Measurements from ENCODE around the gene TIFAB.

TIFAB gene

GRCh38 chr5:135457424-135458071 is 5.4 kb upstream of the TIFAB start:
- POLR2A ChIA-PET, result no interaction called here
- TF ChIP-seq ZNF2 (tag by site-specific recombination; IDR thresholded peaks at IDR 0.05) (peak; percentile 37; the same call in 1 of the 2 replicates), ZSCAN30 (tag by site-specific recombination; IDR thresholded peaks at IDR 0.05) (peak; percentile 64; the same call in 1 of the 2 replicates), ZBTB17 (tag by site-specific recombination; IDR thresholded peaks at IDR 0.05) (peak; percentile 66), ZNF660 (tag by site-specific recombination; IDR thresholded peaks at IDR 0.05) (0 out of 2 replicates have a peak, but pooled peaks have one; percentile 13), ZBTB48 (tag by site-specific recombination; IDR thresholded peaks at IDR 0.05) (no peak), ZNF324 (tag by site-specific recombination; IDR thresholded peaks at IDR 0.05) (0 out of 2 replicates have a peak, but pooled peaks have one; percentile 26), ZNF654 (tag by site-specific recombination; IDR thresholded peaks at IDR 0.05; ENCODE audit: low read depth) (peak; percentile 49), ZNF138 (tag by site-specific recombination; IDR thresholded peaks at IDR 0.05; ENCODE audit: borderline replicate concordance) (no peak)
- TF ChIP-seq, protein P1, sequence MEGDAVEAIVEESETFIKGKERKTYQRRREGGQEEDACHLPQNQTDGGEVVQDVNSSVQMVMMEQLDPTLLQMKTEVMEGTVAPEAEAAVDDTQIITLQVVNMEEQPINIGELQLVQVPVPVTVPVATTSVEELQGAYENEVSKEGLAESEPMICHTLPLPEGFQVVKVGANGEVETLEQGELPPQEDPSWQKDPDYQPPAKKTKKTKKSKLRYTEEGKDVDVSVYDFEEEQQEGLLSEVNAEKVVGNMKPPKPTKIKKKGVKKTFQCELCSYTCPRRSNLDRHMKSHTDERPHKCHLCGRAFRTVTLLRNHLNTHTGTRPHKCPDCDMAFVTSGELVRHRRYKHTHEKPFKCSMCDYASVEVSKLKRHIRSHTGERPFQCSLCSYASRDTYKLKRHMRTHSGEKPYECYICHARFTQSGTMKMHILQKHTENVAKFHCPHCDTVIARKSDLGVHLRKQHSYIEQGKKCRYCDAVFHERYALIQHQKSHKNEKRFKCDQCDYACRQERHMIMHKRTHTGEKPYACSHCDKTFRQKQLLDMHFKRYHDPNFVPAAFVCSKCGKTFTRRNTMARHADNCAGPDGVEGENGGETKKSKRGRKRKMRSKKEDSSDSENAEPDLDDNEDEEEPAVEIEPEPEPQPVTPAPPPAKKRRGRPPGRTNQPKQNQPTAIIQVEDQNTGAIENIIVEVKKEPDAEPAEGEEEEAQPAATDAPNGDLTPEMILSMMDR (tag by site-specific recombination; IDR thresholded peaks at IDR 0.05), result peak; percentile 75
- Histone ChIP-seq H3K27ac (ENCODE audit: extremely low read depth, low read depth, low read length) (no peak overlapping the region), H3K36me3 (ENCODE audit: control insufficient read depth in 2 of 2, insufficient read depth in 1 of 2, low read length in 2 of 2) (no peaks in the 10 kb centered on the region), H3K9me3 (ENCODE audit: control insufficient read depth, insufficient read depth, low read depth, low read length) (no peaks in the 10 kb centered on the region), H3K4me3 (ENCODE audit: low read depth, low read length) (no peak overlapping the region), H3K4me1 (ENCODE audit: control insufficient read depth, insufficient read depth, low read length) (no peaks in the 10 kb centered on the region)
- CTCF ChIA-PET, result interaction anchor here (0.6 to 14.5 kb wide), 59 partner anchors 9 to 1316 kb away, joined by 3 to 853 read pairs (median 4); partner anchors contain the start of genes DCANP1, MACROH2A1 and SLC25A48

DNA sequence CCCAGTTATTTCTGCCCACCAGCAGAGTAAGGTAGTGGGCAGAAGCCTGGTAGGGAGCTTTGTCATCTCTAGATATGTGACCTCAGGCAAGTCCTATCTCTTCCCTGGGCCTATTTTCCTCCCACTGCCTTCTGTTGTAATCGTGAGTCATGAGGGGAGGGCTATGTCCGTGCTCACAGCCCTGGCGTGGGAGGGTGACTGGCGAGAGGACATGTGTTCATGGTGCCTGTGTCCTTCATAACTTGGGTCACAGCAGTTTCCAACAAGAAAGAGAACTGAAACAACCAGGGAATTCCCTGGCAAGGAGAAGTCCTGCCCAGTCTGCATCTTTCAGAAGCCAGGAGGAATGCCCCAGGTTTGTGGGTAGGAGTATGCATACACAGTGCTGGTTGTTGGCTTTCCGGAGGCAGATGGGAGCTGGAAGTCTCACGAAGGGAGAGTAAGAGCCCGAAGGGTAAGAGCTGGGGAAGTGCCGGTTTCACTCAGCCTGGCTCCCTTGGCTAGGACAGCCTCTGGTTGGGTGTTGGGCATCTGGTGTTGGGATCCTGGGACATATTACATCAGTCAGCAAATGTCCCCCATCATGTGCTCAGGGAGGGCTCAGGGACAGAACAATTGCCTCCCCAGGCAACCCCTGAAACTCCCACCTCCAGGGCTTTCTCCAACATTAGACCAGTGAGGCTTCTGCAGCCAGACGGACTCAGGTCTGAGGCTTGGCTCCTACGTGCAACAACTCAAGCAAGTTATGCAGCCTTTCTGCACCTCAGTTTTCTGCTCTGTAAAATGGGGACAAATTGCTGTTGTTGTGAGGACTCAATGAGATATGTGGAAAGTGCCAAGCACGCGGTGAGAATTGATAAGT is 4.3 kb upstream of the TIFAB start:
- Histone ChIP-seq H3K4me1 (ENCODE audit: control insufficient read depth, insufficient read depth, low read length) (no peaks in the 10 kb centered on the region), H3K27ac (ENCODE audit: extremely low read depth, low read depth, low read length) (no peak overlapping the region), H3K4me3 (ENCODE audit: low read depth, low read length) (no peak overlapping the region), H3K9me3 (ENCODE audit: control insufficient read depth, insufficient read depth, low read depth, low read length) (no peaks in the 10 kb centered on the region), H3K36me3 (ENCODE audit: control insufficient read depth in 2 of 2, insufficient read depth in 1 of 2, low read length in 2 of 2) (no peaks in the 10 kb centered on the region)
- ChIA-PET CTCF (interaction anchor here (0.5 to 14.5 kb wide), 25 partner anchors 9 to 378 kb away, joined by 3 to 853 read pairs (median 8); partner anchors contain the start of genes DCANP1 and SLC25A48), POLR2A (no interaction called here)
- TF ChIP-seq ZNF211 (tag by site-specific recombination; IDR thresholded peaks at IDR 0.05; ENCODE audit: low read depth) (no peak), ZNF362 (tag by site-specific recombination; IDR thresholded peaks at IDR 0.05) (no peak), ZNF239 (tag by site-specific recombination; IDR thresholded peaks at IDR 0.05) (no peak), ZNF114 (tag by site-specific recombination; IDR thresholded peaks at IDR 0.05) (no peak), MYNN (tag by site-specific recombination; IDR thresholded peaks at IDR 0.05; ENCODE audit: borderline replicate concordance) (no peak), ZNF311 (tag by site-specific recombination; IDR thresholded peaks at IDR 0.05; ENCODE audit: borderline replicate concordance) (no peak), RBAK (tag by site-specific recombination; IDR thresholded peaks at IDR 0.05) (no peak), ZNF394 (tag by site-specific recombination; IDR thresholded peaks at IDR 0.05; ENCODE audit: borderline replicate concordance) (no peak), EGR2 (tag by site-specific recombination; IDR thresholded peaks at IDR 0.05; ENCODE audit: low read depth) (peak; percentile 96), ZNF292 (tag by site-specific recombination; IDR thresholded peaks at IDR 0.05; ENCODE audit: borderline replicate concordance, low read depth) (no peak), HOXA7 (CRISPR knock-in tag; IDR thresholded peaks at IDR 0.05; ENCODE audit: borderline replicate concordance) (no peak), ZNF624 (tag by site-specific recombination; IDR thresholded peaks at IDR 0.05) (no peak)
- TF ChIP-seq, protein P2, sequence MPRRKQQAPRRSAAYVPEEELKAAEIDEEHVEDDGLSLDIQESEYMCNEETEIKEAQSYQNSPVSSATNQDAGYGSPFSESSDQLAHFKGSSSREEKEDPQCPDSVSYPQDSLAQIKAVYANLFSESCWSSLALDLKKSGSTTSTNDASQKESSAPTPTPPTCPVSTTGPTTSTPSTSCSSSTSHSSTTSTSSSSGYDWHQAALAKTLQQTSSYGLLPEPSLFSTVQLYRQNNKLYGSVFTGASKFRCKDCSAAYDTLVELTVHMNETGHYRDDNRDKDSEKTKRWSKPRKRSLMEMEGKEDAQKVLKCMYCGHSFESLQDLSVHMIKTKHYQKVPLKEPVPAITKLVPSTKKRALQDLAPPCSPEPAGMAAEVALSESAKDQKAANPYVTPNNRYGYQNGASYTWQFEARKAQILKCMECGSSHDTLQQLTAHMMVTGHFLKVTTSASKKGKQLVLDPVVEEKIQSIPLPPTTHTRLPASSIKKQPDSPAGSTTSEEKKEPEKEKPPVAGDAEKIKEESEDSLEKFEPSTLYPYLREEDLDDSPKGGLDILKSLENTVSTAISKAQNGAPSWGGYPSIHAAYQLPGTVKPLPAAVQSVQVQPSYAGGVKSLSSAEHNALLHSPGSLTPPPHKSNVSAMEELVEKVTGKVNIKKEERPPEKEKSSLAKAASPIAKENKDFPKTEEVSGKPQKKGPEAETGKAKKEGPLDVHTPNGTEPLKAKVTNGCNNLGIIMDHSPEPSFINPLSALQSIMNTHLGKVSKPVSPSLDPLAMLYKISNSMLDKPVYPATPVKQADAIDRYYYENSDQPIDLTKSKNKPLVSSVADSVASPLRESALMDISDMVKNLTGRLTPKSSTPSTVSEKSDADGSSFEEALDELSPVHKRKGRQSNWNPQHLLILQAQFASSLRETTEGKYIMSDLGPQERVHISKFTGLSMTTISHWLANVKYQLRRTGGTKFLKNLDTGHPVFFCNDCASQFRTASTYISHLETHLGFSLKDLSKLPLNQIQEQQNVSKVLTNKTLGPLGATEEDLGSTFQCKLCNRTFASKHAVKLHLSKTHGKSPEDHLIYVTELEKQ (tag by site-specific recombination; IDR thresholded peaks at IDR 0.05; ENCODE audit: borderline replicate concordance), result no peak
- TF ChIP-seq, protein P1 (tag by site-specific recombination; IDR thresholded peaks at IDR 0.05), result no peak
